HK-2 (cell line): ENCODE results near the gene GPR45.
"Not testable (repeated sequence)": the region's sequence is repeated elsewhere in the genome, so short reads cannot be mapped to it uniquely, and the experiment has no call there.

Source experiments
- DNase-seq: peaks from one replicate; pipeline ENCODE4 v3.0.0-alpha.2; 2018; ENCODE audit not compliant: unreplicated experiment

Gene GPR45, protein sequence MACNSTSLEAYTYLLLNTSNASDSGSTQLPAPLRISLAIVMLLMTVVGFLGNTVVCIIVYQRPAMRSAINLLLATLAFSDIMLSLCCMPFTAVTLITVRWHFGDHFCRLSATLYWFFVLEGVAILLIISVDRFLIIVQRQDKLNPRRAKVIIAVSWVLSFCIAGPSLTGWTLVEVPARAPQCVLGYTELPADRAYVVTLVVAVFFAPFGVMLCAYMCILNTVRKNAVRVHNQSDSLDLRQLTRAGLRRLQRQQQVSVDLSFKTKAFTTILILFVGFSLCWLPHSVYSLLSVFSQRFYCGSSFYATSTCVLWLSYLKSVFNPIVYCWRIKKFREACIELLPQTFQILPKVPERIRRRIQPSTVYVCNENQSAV

DNA sequence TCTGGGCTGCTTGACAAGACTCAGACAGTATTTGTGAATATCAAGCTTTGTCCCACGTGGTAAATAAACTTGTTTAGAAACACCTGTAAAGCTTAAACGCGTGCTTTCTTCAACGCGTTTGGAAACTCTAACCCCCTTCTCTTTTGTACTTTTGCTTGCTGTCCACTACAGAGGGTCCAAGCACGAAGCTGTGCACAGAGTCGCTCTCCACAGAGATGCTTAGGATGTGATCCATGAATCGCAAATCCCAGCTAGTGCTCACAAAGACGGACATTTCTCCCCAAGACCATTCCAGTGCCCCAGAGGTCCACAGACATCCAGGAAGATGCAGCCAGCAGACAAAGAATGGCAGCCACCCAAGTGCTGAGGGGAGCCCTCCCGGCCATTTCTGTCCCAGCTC lies at the start of gene GPR45:
GPR45 (plus strand) TSS at position 301 of the 400 bp plus-strand sequence. CDS start 116 bp downstream, outside the sequence.
- DNase-seq: no peak

DNA sequence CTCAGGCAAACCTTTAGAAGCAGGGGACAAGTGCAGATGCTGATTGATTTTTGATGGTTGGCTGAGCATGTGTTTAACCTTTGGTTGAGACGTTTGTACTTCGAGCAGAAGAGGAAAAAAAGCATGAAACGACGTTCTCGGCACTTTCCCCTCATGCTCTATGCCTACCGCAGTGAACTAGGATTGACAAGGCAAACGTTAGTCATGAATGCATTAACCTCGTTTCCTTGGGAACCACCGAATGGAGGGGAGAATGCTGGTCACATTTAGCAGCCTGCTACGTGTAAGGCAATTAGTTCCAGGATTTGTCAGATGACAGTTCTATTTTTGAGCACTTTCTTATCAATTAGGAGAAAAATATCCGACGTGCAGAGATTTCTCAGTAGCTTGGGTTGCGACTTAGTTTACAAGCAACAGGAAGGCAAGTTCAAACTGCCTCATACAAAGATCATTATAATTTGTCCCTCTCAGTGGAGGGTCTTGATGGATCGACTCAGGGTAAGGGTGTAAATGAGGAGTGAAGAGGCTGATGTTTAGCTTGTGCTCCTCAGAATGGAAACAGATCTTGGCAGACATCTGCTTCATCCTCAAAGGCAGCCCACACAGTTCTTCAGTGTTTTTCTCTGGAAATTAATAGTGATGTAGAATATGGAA lies 47.4 kb upstream of the GPR45 start:
- DNase-seq: no peak

DNA sequence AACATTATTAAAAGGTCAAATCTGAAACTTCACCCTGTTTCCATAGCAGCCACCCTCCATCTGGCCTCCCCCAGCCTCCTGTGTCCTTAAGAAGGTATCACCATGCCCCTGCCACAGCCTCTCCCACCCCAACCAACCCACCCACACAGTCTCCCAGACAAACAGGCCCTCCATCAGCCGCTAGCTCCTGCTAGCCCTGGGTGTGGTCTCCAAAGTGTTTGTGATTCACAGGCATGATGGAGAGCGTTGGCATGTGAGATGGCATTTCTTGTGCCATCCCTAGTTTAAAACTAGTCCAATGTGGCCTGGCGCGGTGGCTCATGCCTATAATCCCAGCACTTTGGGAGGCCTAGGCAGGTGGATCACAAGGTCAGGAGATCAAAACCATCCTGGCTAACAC lies 44.9 kb upstream of the GPR45 start:
- DNase-seq: no peak

DNA sequence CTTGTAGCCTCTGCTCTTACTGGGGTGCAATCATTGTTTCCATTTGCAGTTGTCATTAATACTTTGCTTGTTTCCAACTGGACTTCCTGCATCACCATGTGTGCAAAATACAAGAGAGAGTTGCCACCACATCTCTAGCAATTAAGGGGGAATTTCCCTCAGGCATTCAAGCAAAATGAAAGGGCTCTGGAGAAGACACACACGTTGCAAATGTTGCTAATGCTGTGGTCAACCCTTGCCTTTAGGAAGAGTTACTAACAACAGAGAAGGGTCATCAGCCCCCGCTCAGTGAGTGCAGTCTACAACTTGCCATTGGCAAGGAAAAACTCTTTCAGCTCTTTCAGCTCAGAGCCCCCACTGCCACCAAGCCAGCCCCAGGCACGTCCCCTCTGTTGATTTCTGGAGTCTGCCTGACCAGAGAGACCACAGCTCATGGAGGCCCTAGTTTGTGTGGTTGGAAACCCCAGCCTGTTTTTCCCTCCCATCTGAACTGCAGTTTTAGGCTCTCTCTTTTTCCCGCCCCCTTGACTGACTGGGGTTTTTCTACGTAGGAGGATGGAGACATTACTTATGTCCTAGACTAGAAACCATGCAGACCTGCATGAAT lies 25.9 kb upstream of the GPR45 start:
- DNase-seq: no peak

DNA sequence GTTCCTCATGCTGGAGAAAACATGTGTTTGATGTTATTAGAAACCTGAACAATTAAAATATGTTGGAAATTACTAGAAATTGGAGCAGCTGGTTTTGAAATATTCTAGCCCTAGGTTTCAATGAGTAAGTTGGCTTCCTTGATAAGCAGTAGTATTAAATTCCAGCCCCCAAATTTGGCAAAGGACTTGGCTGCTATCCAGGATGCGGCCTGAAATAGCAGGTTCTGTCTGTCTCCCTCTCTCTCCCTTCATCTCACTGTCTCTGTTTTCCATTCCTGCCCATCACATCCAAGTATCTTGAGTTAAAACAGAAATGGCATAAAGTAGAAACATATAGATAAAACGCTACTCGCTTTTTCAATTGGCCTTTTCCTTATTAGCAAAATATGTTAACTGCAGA lies 20.9 kb upstream of the GPR45 start:
- DNase-seq: no peak

DNA sequence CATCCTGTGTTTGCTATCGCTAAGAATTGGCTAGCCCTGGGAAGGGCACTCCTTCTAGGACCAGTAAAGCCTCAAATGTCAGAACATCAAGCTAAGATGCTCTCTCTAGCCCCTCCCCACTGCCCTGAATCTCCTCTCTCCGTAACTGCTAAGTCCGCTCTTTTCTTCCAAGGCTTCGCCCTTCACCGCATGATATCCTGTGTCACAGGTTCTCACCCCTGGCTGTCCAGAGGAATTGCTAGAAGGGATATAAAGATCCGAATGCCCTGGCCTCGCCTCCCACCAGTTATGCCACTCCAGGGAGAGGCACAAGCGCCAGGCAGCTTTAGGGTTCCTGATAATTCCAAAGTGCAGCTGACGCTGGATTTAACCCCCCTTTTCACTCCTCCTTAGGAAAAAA lies 17.1 kb upstream of the GPR45 start:
- DNase-seq: no peak

DNA sequence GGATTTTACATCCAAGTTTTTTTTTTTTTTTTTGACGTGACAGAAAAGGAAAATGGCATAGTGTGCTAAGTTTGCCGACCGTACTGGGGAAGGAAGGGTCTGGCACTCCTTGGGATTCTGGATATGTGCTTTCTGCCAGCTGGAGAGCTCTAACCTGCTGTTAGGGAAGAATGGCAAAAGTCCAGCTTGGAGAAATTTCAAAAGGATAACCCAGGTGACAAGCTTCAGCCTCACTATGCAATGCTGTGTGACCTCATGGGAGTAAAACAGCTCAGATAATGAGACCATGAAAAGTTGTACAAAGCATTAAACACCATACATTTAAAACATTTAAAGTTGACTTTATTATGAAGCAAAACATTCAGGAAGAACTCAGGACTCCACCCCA lies 10.3 kb upstream of the GPR45 start:
- no peak for DNase-seq

DNA sequence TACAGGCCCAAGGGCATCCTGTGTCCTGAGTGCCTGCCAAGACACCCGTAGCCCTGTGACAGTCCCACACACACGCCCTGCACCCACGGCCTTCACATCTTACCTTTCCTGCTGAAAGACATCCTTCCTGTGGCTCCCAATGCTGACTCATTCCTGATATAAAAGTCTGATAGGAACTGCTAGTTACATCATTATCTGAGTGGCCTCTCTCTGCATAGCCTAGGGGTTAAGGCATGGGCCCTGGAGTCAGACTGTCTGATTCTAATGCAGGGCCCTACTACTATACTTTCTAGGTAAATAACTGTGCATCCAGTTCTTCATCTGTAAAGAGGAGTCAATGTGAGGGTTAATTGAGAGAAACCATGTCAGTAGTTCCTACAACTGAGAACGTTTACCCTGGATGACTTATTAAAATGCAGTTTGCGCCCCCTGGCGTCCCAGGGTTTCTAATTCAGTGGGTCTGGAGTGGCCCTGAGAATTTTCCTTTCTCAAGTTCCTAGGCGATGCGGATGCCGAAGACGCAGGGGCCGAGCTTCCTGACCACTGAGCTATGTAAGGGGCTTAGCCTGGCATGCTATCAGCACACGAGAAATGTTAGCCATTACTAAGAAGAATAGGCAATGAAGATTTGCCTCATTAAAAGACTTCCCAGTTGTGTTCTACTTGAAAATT lies 6.0 kb upstream of the GPR45 start:
- peak; percentile 75 for DNase-seq

DNA sequence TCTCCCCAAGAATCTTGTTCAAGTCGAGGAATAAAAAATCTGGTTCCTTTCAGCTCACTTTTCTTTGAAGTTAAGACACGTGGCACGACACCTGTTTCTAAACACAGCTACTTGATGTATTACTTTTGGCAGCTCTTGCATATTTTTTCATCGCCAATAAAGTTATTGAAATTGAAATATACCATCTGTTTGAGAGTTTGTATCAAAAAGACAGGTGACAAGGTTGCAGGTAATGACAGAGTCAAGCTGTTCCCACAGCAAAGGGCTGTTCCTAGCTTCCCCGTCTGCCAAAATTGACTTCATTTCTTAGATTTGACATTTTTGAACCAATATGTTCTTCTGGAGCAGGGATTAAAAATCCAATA lies 5.5 kb upstream of the GPR45 start:
- no peak for DNase-seq

DNA sequence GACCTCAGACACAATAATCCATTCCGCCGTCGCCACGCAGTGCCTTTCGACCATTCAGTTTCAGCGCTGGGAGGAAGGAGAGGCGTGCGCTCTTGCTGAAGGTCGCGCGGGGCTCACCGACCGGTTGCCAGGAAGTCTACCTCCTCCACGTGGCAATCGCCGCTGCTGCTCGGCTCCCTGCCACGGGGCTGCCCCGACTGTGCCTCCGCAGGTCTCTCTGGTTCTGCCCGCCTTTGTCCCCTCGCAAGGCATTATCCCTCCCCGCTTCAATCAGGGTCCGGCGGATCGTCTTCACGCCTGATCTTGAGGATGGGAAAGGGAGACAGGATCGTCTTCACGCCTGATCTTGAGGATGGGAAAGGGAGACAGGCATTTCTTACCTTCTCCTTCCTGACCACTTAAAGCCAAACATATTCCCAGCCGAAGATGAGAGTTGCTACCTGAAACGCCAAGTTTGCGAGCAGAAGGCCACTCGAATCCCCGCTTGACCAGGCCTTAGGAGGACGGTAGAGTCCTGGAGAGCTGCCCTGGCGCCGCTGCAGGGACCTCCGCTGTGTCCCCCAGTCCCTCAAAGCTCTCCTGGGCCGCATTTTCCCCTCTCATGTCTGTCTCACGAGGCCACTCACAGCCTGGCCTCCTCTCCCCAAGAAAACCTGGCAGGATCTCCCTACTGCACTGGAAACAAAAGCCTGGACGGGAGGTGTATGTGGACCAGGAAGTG lies 4.3 kb upstream of the GPR45 start:
- no peak for DNase-seq

DNA sequence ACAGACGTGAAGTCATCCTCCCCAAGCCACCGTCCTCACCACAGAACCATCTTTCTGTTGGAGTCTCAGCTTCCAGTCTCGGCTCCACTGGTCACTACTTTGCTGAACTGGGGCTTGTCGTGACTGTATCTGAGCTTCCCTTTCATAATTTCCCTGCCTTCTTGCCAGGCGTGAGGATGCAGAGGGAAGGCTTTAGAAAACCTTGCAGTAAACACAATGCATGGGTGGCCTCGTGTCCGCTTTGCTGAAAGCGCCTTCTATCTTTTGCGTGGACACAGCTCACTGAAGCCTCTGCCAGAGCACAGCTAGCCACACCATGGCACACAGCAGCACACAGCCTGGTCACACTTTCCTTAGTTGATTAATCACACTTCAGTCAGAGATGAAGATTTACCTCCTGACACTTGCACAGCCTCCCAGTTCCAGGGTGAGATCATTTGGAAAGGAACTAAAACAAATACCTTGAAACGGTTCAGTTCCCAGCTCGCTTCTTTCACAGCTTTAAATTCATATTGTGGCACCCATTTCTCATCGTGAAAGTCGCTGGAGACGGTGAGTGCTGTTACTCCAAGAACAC lies 2.8 kb upstream of the GPR45 start:
- peak; percentile 67 for DNase-seq

DNA sequence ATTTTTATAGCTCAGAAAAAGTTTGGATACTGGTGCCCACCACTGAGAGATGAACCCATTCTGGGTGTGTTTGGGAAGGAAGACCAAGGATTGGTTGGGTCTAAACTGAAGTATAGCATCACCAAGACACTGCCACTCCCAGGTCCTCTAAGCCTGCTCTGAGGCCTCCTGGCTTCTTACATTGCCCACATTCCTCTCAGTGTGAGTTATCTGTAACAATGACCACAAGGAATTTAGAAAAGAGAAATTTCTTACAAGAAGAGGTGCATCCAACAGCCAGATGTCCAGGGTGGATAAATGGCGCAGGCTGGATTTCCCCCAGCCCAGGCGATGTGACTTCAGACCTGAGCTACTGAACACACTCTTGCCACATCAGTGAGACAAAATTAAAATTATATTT lies 1.6 kb upstream of the GPR45 start:
- peak; percentile 72 for DNase-seq

DNA sequence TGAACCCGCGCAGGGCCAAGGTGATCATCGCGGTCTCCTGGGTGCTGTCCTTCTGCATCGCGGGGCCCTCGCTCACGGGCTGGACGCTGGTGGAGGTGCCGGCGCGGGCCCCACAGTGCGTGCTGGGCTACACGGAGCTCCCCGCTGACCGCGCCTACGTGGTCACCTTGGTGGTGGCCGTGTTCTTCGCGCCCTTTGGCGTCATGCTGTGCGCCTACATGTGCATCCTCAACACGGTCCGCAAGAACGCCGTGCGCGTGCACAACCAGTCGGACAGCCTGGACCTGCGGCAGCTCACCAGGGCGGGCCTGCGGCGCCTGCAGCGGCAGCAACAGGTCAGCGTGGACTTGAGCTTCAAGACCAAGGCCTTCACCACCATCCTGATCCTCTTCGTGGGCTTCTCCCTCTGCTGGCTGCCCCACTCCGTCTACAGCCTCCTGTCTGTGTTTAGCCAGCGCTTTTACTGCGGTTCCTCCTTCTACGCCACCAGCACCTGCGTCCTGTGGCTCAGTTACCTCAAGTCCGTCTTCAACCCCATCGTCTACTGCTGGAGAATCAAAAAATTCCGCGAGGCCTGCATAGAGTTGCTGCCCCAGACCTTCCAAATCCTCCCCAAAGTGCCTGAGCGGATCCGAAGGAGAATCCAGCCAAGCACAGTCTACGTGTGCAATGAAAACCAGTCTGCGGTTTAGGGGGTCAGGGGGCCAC lies 897 bp downstream of the GPR45 start:
- DNase-seq: no peak

DNA sequence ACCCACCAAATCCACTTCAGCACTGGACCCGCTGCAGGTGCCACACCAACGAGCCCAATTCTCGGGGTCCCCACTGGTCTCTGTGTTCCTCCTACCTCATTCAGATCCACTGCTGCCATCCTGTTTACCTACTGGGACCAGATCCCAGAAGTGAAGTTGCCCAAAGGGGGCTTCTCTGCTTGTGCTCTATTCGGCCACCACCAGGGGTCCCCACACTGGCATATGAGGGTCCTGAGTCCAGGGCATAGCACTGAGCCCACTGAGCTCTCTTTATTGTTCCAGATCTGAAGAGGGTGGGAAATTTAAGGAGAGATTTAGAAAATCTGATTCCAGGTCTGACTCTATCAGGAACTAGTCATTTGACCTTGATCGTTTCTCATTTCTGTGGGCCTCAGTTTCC lies 2.4 kb downstream of the GPR45 start:
- no peak for DNase-seq

DNA sequence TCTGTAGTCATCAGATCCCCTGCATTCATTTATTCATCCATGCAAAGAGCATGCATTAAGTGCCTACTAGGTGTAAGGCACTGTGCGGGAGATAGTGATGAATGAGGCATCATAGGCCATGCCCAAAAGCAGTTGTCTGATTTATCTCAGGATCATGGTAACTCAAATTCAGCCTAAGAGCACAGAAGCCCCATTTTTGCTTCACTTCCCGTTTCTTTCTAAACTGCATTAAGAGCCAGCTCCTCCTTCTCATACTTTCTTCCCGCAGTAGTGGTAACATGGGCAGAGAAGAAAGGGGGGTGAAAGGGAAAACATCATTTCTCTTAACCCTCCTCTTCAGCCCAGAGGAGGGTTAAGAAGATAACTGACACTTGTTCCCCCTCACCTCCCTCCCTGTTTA lies 2.9 kb downstream of the GPR45 start:
- no peak for DNase-seq

DNA sequence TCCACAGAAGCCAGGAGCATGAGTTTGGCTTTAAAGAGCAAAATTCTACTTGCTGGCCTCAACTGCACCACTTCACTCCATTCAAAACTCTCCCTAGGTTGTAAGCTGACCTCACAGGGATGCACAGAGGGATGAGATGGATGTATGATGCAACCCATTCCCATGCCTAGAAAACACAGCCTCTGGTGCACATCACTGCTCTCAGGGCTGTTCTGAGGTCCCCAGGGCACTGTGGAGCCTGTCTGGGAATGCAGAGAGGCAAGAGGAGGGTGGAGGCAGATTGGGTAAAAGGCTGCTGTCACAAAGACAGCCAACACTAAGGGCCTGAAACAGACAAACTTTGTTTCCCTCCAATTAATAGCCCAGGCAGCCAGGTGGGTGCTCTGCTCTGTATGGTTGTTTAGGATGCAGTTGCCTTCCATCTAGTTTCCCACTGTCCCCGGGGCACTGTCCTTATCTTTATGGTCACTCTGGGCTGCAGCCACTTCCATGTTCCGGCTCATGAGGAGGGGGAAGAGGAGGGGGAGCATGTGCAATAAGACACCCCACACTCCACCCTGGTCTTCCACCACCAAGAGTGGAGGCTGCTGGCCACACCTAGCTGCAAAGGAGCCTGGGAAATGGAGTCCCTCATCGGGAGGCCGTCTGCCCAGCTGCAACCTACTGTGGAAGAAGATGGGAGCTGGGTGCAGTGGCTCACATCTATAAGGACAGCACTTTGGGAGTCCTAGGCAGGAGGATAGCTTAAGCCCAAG lies 7.0 kb downstream of the GPR45 start:
- no peak for DNase-seq

DNA sequence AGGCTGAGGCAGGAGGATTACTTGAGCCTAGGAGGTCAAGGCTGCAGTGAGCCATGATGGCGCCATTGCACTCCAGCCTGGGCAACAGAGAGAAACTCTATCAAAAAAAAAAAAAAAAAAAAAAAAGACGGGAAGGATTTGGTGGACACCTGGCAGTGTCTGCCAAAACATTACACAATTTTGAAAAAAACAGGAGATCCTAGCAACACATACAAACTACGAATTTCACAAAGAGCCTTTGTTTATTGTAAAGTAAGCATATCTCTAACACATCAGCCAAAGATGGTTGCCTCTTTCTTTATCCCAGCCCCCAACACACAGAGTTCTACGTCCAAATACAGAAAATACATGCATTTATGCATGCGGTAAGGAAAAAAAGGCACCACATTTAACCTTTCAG lies 7.6 kb downstream of the GPR45 start:
- no peak for DNase-seq

DNA sequence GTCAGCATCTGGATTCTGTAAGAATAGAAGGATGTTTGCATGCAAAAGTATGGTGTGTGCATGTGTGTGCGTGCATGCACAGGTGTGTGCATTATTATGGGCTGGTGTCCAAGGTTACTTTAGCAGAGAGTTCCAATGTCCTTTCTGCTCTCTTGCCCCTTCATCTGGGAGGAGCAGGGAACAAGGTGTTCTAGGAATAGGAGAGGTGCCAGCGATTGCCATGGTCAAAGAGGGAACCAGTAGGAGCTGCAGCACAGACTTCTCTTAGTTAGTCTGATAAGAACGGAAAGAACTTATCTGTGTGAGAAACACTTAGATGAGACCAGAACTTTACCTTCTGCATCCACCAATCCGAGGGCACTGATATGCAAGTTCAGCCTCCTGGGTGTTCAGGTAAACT lies 8.3 kb downstream of the GPR45 start:
- no peak for DNase-seq

DNA sequence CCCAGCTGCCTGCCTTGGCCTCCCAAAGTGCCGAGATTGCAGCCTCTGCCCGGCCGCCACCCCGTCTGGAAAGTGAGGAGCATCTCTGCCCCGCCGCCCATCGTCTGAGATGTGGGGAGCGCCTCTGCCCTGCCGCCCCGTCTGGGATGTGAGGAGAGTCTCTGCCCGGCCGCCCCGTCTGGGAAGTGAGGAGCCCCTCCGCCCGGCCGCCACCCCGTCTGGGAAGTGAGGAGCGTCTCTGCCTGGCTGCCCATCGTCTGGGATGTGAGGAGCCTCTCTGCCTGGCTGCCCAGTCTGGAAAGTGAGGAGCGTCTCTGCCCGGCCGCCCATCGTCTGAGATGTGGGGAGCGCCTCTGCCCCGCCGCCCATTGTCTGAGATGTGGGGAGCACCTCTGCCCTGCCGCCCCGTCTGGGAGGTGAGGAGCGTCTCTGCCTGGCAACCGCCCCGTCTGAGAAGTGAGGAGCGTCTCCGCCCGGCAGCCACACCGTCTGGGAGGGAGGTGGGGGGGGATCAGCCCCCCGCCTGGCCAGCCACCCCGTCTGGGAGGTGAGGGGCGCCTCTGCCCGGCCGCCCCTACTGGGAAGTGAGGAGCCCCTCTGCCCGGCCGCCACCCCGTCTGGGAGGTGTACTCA lies 9.6 kb downstream of the GPR45 start:
- not testable (repeated sequence) for DNase-seq

DNA sequence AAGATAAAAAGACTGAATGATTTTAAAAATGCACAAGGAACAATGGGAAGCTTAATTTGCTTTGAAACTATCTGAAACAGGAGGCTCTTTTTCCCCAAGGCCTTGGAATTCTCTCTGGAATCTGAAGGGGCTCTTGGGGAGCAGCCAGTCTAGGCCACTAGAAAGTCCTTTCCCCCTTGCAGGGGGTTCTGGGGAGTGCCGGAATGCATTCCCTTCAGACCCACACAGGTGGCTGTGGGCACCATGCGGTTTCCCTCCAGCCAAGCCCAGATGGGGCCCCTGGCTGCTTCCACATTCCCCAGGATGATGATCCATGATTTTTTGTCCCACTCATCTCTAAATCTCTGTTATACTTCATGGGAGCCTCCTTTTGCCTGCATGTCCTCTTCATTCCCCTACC lies 10.7 kb downstream of the GPR45 start:
- DNase-seq: no peak
